ENCODE results near the gene SYNDIG1.
"Not testable (repeated sequence)": the region's sequence is repeated elsewhere in the genome, so short reads cannot be mapped to it uniquely, and the experiment has no call there.

Gene SYNDIG1

GRCh38 chr20:24498641-24499040 is 29.2 kb downstream of the SYNDIG1 start:
- Mint-ChIP-seq H3K4me3 (no peak overlapping the region), H3K27me3 (peaks cover 4% of the 10 kb centered on the region), H3K36me3 (ENCODE audit: low read depth) (no peaks in the 10 kb centered on the region), H3K9me3 (no peaks in the 10 kb centered on the region), H3K27ac (no peak overlapping the region), H3K4me1 (ENCODE audit: low read depth) (no peaks in the 10 kb centered on the region)
- intact Hi-C loops (cut with micrococcal nuclease) = no loop called here

GRCh38 chr20:24499472-24499871 is 30.0 kb downstream of the SYNDIG1 start:
- no peaks in the 10 kb centered on the region for H3K4me1 Mint-ChIP-seq (ENCODE audit: low read depth)
- intact Hi-C loops (cut with micrococcal nuclease) = no loop called here
- peaks cover 4% of the 10 kb centered on the region for H3K27me3 Mint-ChIP-seq
- H3K27ac Mint-ChIP-seq = no peak overlapping the region
- no peaks in the 10 kb centered on the region for H3K9me3 Mint-ChIP-seq
- H3K4me3 Mint-ChIP-seq = no peak overlapping the region
- no peaks in the 10 kb centered on the region for H3K36me3 Mint-ChIP-seq (ENCODE audit: low read depth)

- no peak overlapping the region for H3K4me3 Mint-ChIP-seq
- no peaks in the 10 kb centered on the region for H3K9me3 Mint-ChIP-seq
- no peaks in the 10 kb centered on the region for H3K36me3 Mint-ChIP-seq (ENCODE audit: low read depth)
- H3K27ac Mint-ChIP-seq = no peak overlapping the region
- H3K4me1 Mint-ChIP-seq (ENCODE audit: low read depth) = no peaks in the 10 kb centered on the region
- H3K27me3 Mint-ChIP-seq = peaks cover 4% of the 10 kb centered on the region
- intact Hi-C loops (cut with micrococcal nuclease) = no loop called here
Observed at GRCh38 chr20:24501764-24502556, 32.5 kb downstream of the SYNDIG1 start.

GRCh38 chr20:24502661-24503060 is 33.2 kb downstream of the SYNDIG1 start:
- no peaks in the 10 kb centered on the region for H3K4me1 Mint-ChIP-seq (ENCODE audit: low read depth)
- intact Hi-C loops (cut with micrococcal nuclease) = no loop called here
- no peaks in the 10 kb centered on the region for H3K9me3 Mint-ChIP-seq
- no peaks in the 10 kb centered on the region for H3K36me3 Mint-ChIP-seq (ENCODE audit: low read depth)
- H3K4me3 Mint-ChIP-seq = no peak overlapping the region
- H3K27me3 Mint-ChIP-seq = peaks cover 4% of the 10 kb centered on the region
- no peak overlapping the region for H3K27ac Mint-ChIP-seq

- Mint-ChIP-seq H3K36me3 (ENCODE audit: low read depth) (no peaks in the 10 kb centered on the region), H3K27me3 (peaks cover 4% of the 10 kb centered on the region), H3K27ac (no peak overlapping the region), H3K9me3 (no peaks in the 10 kb centered on the region), H3K4me3 (no peak overlapping the region), H3K4me1 (ENCODE audit: low read depth) (no peaks in the 10 kb centered on the region)
- intact Hi-C loops (cut with micrococcal nuclease) = no loop called here
Observed at GRCh38 chr20:24503352-24503931, 34.0 kb downstream of the SYNDIG1 start.

GRCh38 chr20:24504331-24505285 is 35.2 kb downstream of the SYNDIG1 start:
- no peak overlapping the region for H3K4me3 Mint-ChIP-seq
- H3K36me3 Mint-ChIP-seq (ENCODE audit: low read depth) = no peaks in the 10 kb centered on the region
- no peaks in the 10 kb centered on the region for H3K9me3 Mint-ChIP-seq
- no peak overlapping the region for H3K27ac Mint-ChIP-seq
- no peaks in the 10 kb centered on the region for H3K4me1 Mint-ChIP-seq (ENCODE audit: low read depth)
- intact Hi-C loops (cut with micrococcal nuclease) = no loop called here
- H3K27me3 Mint-ChIP-seq = peaks cover 4% of the 10 kb centered on the region

GRCh38 chr20:24506146-24506545 is 36.7 kb downstream of the SYNDIG1 start:
- Mint-ChIP-seq H3K4me1 (ENCODE audit: low read depth) (no peaks in the 10 kb centered on the region), H3K27ac (no peak overlapping the region), H3K9me3 (no peaks in the 10 kb centered on the region), H3K27me3 (peaks cover 2% of the 10 kb centered on the region), H3K4me3 (no peak overlapping the region), H3K36me3 (ENCODE audit: low read depth) (no peaks in the 10 kb centered on the region)
- intact Hi-C loops (cut with micrococcal nuclease) = no loop called here

- Mint-ChIP-seq H3K36me3 (ENCODE audit: low read depth) (no peaks in the 10 kb centered on the region), H3K4me3 (no peak overlapping the region), H3K9me3 (no peaks in the 10 kb centered on the region), H3K27ac (no peak overlapping the region), H3K4me1 (ENCODE audit: low read depth) (no peaks in the 10 kb centered on the region), H3K27me3 (peaks cover 2% of the 10 kb centered on the region)
- intact Hi-C loops (cut with micrococcal nuclease) = no loop called here
Observed at GRCh38 chr20:24506696-24507095, 37.3 kb downstream of the SYNDIG1 start.

- Mint-ChIP-seq H3K36me3 (ENCODE audit: low read depth) (no peaks in the 10 kb centered on the region), H3K4me3 (no peak overlapping the region), H3K27me3 (peaks cover 2% of the 10 kb centered on the region), H3K9me3 (no peaks in the 10 kb centered on the region), H3K27ac (no peak overlapping the region), H3K4me1 (ENCODE audit: low read depth) (no peaks in the 10 kb centered on the region)
- intact Hi-C loops (cut with micrococcal nuclease) = no loop called here
Observed at GRCh38 chr20:24507182-24507853, 37.9 kb downstream of the SYNDIG1 start.

GRCh38 chr20:24512441-24512840 is 43.0 kb downstream of the SYNDIG1 start:
- H3K9me3 Mint-ChIP-seq; H3K36me3 Mint-ChIP-seq (ENCODE audit: low read depth); H3K4me1 Mint-ChIP-seq (ENCODE audit: low read depth); intact Hi-C loops (cut with micrococcal nuclease); H3K27me3 Mint-ChIP-seq; H3K4me3 Mint-ChIP-seq; H3K27ac Mint-ChIP-seq: not testable (repeated sequence)

- intact Hi-C loops (cut with micrococcal nuclease) = no loop called here
- Mint-ChIP-seq H3K4me3 (no peak overlapping the region), H3K27ac (no peak overlapping the region)
Observed at GRCh38 chr20:24518515-24518914, 49.1 kb downstream of the SYNDIG1 start.

GRCh38 chr20:24519476-24519875 is 50.0 kb downstream of the SYNDIG1 start:
- intact Hi-C loops (cut with micrococcal nuclease) = no loop called here
- Mint-ChIP-seq H3K27ac (no peak overlapping the region), H3K36me3 (ENCODE audit: low read depth) (no peaks in the 10 kb centered on the region), H3K4me1 (ENCODE audit: low read depth) (no peaks in the 10 kb centered on the region), H3K4me3 (no peak overlapping the region), H3K27me3 (no peaks in the 10 kb centered on the region), H3K9me3 (no peaks in the 10 kb centered on the region)

More at GRCh38 chr20:24518515-24518914, 49.1 kb downstream of the SYNDIG1 start:
- no peaks in the 10 kb centered on the region for H3K27me3 Mint-ChIP-seq
- H3K9me3 Mint-ChIP-seq = no peaks in the 10 kb centered on the region
- H3K4me1 Mint-ChIP-seq (ENCODE audit: low read depth) = no peaks in the 10 kb centered on the region
- H3K36me3 Mint-ChIP-seq (ENCODE audit: low read depth) = no peaks in the 10 kb centered on the region

- Mint-ChIP-seq H3K27ac (no peak overlapping the region), H3K27me3 (no peaks in the 10 kb centered on the region), H3K36me3 (ENCODE audit: low read depth) (no peaks in the 10 kb centered on the region), H3K4me1 (ENCODE audit: low read depth) (no peaks in the 10 kb centered on the region), H3K4me3 (no peak overlapping the region), H3K9me3 (no peaks in the 10 kb centered on the region)
- intact Hi-C loops (cut with micrococcal nuclease) = no loop called here
Observed at GRCh38 chr20:24521032-24521431, 51.6 kb downstream of the SYNDIG1 start.

Data from dendritic cell treated with granulocyte-macrophage colony-stimulating factor and Interleukin-4, amounts not matched to agents 40 ng/mL and 50 ng/mL, for 4 days (primary cell).